ENCODE measurements around the gene PDCD1.

PDCD1 gene

DNA sequence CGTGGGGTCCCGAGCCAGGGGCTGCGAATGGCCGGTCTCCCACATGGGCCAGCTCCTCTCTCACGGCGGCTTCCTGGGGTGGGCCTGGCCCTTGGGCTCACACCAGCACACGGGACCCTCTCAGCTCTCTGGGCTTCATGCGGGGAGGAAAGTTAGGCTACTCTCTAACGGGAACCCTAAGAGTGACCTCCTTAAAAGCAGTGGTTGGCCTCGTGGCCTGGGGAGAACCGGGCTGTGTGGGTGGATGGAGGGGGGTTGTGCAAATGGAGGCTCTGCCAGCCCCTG is 36.7 kb upstream of the PDCD1 start:
- DNase-seq = no peak

DNA sequence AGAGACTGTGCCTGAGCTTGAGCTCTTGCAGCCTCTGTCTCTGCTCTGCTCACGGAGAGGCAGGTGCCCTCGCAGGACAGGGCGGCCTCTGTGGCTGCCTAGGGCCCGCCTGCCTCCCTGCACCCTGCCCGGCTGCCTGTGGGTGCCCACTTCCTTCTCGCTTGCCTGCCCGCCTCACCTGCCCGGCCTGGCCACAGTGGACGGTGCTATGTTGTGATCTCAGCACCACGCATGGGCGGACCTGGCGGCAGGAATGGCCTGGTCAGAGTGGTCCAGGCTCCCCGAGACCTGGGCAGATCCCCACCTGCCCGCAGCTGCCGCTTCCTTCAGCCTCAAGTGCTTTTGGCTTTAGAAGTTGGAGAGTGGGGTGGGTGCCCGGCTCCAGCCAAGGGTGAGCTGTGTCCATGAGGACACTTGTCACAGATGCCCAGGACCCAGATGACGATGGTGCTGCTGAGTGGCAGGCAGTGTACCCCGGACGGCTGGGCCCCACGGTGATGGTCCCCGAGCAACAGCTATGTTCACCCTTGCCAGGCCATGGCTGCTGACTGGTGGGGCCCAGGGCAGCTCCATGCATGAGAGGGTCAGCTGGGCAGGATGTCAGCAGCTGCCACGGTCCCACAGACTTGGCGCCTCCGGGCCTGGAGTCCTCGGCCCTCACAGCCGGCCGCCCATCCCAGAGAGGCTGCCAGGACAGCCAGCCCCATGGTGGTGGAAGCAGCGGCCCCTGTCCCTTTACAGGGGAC is 36.2 kb upstream of the PDCD1 start:
- no peak for DNase-seq

DNA sequence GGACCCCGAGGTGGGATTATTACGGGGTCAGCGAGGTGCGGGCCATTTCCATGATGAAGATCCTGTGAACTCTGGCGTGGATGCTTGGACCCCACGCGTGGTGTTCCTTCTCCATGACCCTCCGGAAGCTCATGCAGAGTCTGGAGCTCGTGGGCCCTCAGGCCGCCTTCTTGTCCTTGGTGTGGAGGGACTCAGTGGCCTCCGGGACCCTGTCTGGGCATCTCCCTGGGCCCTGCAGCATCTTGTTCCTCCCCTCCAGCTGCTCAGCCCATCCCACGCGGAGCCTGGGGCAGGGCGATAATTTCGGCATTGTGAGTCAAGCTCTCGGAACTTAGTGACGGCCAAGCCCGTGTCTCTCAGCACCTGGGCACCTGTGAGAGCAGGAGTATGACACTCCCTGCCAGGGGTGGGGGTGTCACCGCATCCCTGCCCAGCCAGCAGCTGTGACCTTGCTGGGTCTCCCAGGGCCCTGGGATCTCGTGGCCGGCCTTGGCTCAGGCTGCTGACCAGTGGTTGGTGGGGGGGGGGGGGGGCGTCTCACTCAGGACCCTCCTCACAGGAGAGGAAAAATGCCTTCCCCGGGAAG is 35.5 kb upstream of the PDCD1 start:
- no peak for DNase-seq

DNA sequence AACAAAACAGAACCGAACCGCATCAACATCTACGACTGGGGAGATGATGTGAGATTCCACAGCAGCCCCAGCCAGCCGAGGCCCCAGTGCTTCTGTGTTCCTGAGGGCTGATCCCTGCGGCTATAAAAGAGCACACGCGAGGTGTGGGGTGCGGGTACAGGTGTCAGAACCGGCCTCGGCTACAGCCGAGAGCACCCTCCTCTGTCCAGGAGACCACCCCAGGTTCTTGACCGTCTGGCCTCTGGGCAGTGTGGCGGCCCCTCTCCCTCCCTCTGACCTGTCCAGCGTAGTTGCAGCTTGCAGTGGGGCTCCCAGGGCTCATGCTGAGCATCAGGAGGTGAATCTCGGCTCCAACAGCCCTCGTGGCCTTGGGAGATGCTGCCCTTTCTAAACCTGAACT is 34.6 kb upstream of the PDCD1 start:
- DNase-seq = no peak

DNA sequence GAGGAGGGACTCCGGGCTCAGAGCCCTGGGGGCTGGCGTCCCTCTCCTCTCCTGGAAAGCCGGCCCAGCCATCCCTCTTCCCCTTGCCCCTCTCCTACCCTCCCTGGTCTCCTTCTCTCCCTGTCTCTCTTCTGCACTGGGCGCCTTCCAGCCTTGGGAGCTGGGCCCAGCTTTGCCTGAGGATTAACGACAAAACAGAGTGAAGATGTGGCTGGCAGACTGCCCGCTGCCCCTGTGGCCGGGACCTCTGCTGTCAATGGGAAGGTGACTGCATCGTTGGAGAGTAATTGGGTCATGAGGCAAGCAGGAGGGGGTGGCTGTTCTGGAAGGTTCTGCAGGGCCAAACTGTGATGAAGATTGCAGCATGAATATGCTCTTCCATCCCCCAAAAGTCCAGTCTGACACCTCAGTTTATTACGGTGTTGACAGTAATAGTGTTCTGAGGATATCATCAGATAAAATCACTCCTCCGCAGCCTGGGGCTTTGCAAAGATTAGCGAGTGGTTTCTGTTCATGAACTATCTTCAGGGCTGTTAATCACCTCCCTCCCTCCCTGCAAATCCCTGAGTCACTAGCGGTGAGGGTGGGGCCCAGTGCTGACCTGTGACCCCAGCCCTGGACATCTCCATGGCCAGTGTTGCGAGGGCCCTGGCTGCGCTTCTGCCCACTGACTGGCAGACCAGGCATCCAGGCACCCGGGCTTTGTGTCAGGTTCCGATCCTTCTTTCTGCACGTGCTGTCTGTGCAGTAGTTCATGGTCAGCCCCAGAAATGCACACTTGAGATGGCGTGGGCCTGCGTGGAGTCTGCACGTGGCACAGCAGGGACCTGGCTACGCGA is 33.8 kb upstream of the PDCD1 start:
- peak; percentile 16 for DNase-seq

DNA sequence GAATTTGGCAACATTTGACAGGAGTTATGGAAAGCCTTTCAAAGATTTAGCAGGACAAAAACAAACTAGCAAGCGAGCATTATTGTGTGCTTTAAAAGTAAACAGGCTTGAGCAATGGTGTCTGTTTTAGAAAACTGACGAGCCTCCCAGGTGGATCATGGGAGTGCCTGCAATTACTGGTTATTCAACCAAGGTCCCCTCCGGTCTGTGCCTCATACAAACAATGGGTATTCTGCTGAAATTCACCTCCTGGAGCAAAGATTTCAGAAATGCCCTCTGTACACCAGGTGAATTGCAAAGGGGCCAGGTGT is 33.2 kb upstream of the PDCD1 start:
- peak; percentile 25 for DNase-seq

GRCh38 chr2:241891315-241891987 is 32.8 kb upstream of the PDCD1 start:
- DNase-seq = no peak

GRCh38 chr2:241890524-241891235 is 32.0 kb upstream of the PDCD1 start:
- DNase-seq = no peak

DNA sequence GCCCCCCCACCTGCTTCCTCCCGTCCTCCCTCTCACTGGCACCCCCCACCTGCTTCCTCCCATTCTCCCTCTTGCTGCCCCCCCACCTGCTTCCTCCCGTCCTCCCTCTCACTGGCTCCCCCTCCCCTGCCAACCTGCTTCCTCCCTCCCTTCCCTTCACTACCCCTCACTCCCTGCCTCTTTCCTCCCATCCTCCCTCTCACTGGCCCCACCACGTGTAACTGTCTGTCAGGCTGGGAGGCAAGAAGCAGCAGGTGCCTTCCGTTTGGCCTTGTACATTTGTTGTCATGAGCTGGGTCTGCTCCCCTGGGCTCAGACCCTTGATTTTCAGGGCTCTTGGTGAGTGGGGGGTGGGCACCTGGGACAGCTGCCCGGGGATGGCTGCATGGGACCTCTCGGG is 29.9 kb upstream of the PDCD1 start:
- DNase-seq = no peak

- no peak for DNase-seq
Measured at GRCh38 chr2:241887806-241888522, 29.3 kb upstream of the PDCD1 start.

- DNase-seq = no peak
Measured at GRCh38 chr2:241886840-241887447, 28.2 kb upstream of the PDCD1 start.

- DNase-seq = no peak
Measured at GRCh38 chr2:241885946-241886643, 27.4 kb upstream of the PDCD1 start.

GRCh38 chr2:241885291-241885945 is 26.7 kb upstream of the PDCD1 start:
- no peak for DNase-seq

- no peak for DNase-seq
Measured at GRCh38 chr2:241884951-241885290, 26.2 kb upstream of the PDCD1 start.

DNA sequence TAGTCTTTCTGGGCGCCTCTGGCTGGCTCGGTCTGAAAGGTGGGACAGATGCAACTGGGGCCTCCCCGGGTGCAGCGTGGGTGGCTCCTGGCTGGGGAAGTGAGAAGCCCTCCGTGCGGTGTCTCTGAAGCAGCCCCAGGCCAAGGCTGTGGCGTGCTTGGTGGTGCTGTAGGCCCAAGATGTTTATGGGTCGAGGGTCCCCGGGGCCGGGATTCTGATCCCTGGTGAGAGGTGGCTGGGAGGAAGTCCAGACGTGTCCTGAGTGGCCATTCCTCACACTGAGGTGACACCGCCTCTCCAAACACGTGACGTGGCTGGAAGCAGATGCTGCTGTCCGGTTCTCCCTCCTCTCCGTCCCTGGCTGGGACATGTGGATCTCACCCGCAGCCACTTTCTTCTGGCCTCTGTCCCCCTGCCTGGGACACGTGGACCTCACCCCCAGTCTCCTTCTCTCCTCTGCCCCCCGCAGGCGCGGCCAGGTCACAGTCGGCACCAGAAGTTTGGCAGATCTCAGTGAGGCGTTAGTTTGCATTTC is 23.5 kb upstream of the PDCD1 start:
- DNase-seq = no peak

- no peak for DNase-seq
Measured at GRCh38 chr2:241880311-241881073, 21.8 kb upstream of the PDCD1 start.

GRCh38 chr2:241879326-241879725 is 20.6 kb upstream of the PDCD1 start:
- no peak for DNase-seq

- peak; percentile 25 for DNase-seq
Measured at GRCh38 chr2:241877989-241878970, 19.6 kb upstream of the PDCD1 start.
